WTC11 (cell line): Measurements from ENCODE around the gene ADGRL3.

Experiments used
- CTCF ChIP-seq: fragments of 200-600 bp; IDR thresholded peaks from 2 replicates; pipeline ENCODE4 v1.8.0; 2022; ENCODE audit warnings: antibody characterized with exemption
- FOXP1 ChIP-seq: sonication (generic); formaldehyde crosslinking; IDR thresholded peaks from 2 replicates; pipeline ENCODE4 v1.8.0; 2022; ENCODE audit warnings: missing genetic modification reagents, mild to moderate bottlenecking, moderate library complexity, borderline replicate concordance

DNA sequence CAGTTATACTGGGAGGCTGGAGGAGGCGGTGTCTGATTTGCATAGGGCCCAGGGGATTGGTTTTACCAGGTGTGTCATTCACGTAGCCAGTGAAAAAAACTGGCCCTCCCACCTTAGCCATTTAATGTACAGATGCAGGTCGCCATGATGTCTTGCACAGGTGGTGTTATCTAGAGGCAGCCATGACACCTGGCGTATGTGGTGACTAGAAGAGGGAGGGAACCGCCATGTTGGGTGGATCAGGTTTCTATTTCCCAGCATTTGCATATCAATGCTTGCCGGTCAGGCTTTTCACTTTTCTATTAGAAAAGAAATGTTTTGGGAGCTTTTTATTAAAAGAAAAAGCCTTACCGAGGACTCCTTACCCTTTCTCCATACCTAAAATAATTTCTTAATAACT lies 523.4 kb downstream of the ADGRL3 start:
- TF ChIP-seq CTCF (no peak), FOXP1 (CRISPR knock-in tag) (no peak)
